Lung (tissue), 12 donors: Measurements from ENCODE around the gene FUT9. TPM values are rescaled to one million over a fixed set of nuclear protein-coding genes. Genes with fewer than 3 reads are reported as not detected.
A peak's percentile ranks its signal among the peaks of the same experiment; 100 is the strongest.

Experiments
- ATAC-seq: fragments of 200-7000 bp; cut with Tn5 transposase; one replicate; pipeline ENCODE4 v1.9.1; 2020; ENCODE audit warnings: moderate number of reproducible peaks; ENCODE audit not compliant: insufficient read depth, low FRiP score
- DNase-seq, 3 donors: peaks; one replicate each; pipeline ENCODE4 v3.0.0-alpha.2; 2013 to 2017
- H3K27ac ChIP-seq, 2 donors: one replicate each; pipeline ENCODE4 v1.5.1; 2013; ENCODE audit warnings: mild to moderate bottlenecking in 2 of 2, moderate library complexity in 2 of 2, control low read depth in 1 of 2, inconsistent platforms in 1 of 2, low read depth in 1 of 2, low read length in 1 of 2
- H3K27me3 ChIP-seq, 3 donors: one replicate each; pipeline ENCODE4 v1.5.1; 2013; ENCODE audit warnings: low read length in 2 of 3; ENCODE audit not compliant: control insufficient read depth in 3 of 3, insufficient read depth in 3 of 3
- H3K36me3 ChIP-seq, 4 donors: one replicate each; pipeline ENCODE4 v1.5.1; 2013; ENCODE audit warnings: low read length in 4 of 4, mild to moderate bottlenecking in 1 of 4, moderate library complexity in 1 of 4; ENCODE audit not compliant: control insufficient read depth in 4 of 4, insufficient read depth in 4 of 4
- H3K4me1 ChIP-seq, 5 donors: one replicate each; pipeline ENCODE4 v1.5.1; 2013; ENCODE audit warnings: low read length in 5 of 5, mild to moderate bottlenecking in 2 of 5, moderate library complexity in 1 of 5; ENCODE audit not compliant: control insufficient read depth in 5 of 5, insufficient read depth in 5 of 5
- H3K4me3 ChIP-seq: one replicate; pipeline ENCODE4 v1.5.1; 2013; ENCODE audit warnings: mild to moderate bottlenecking, control low read depth, moderate library complexity
- H3K9ac ChIP-seq, 2 donors: one replicate each; pipeline ENCODE4 v1.5.1; 2013; ENCODE audit warnings: low read length in 2 of 2, control low read depth in 1 of 2; ENCODE audit not compliant: insufficient read depth in 1 of 2
- H3K9me3 ChIP-seq, 4 donors: one replicate each; pipeline ENCODE4 v1.5.1; 2013; ENCODE audit warnings: low read length in 3 of 4, mild to moderate bottlenecking in 1 of 4, moderate library complexity in 1 of 4; ENCODE audit not compliant: control insufficient read depth in 4 of 4, insufficient read depth in 3 of 4
- CTCF ChIP-seq: IDR thresholded peaks from 2 replicates; pipeline ENCODE4 v1.5.1; 2012; ENCODE audit warnings: mild to moderate bottlenecking; ENCODE audit errors: control extremely low read depth, extremely low read depth
- WGBS, 2 donors: extraction: QIAGEN DNeasy Blood & Tissue Kit; methylation state at CpG; one replicate each; pipeline ENCODE4 v1.1.7; 2013; 5-methylcytosine and 5-hydroxymethylcytosine counted together
- polyA plus RNA-seq, 2 donors: library from polyadenylated mRNA; stranded (reverse); fragments of 200-250 nt; gene quantifications; one replicate each; pipeline ENCODE4 v1.2.1, GENCODE V29; 2013
- total RNA-seq, 2 donors: library from RNA; depleted of rRNA in 1 of 2; stranded (reverse); fragments of >200 nt in 1 of 2; gene quantifications; one replicate each; pipeline ENCODE4 v1.2.1, GENCODE V29; 2014 to 2021
- donor health status: control.
- donor health status: control.
- donor health status: Bipolar disorder and iron deficiency.
- donor health status: healthy.
- donor health status: DM: yes; HTN: yes; CAD: no.

The FUT9 gene
- total and polyA plus RNA-seq, 4 donors: under 0.01 to 0.14 TPM; not detected in 2

GRCh38 chr6:96195272-96195671 lies 179.5 kb downstream of the FUT9 start:
- WGBS, 2 donors: 91 to 92% methylated on average over 3 of the region's 3 CpGs
- ATAC-seq (no peak), DNase-seq (no peak)
- H3K9me3 ChIP-seq: peaks cover 0 to 2% (median 0%) of the 10 kb centered on the region in 4 donors
- no peaks in the 10 kb centered on the region for H3K4me1 ChIP-seq
- no peaks in the 10 kb centered on the region for H3K27me3 ChIP-seq
- H3K9ac ChIP-seq: no peak overlapping the region
- no peak overlapping the region for H3K4me3 ChIP-seq
- no peak overlapping the region for H3K27ac ChIP-seq
- no peaks in the 10 kb centered on the region for H3K36me3 ChIP-seq
- no peak for TF ChIP-seq CTCF

- Histone ChIP-seq H3K27me3 (no peaks in the 10 kb centered on the region), H3K4me1 (no peaks in the 10 kb centered on the region), H3K36me3 (no peaks in the 10 kb centered on the region), H3K9ac (no peak overlapping the region), H3K27ac (no peak overlapping the region), H3K4me3 (no peak overlapping the region), H3K9me3 (peaks cover 0 to 2% (median 0%) of the 10 kb centered on the region in 4 donors)
- WGBS, 2 donors: 43 to 64% methylated on average over 3 of the region's 3 CpGs
- DNase-seq: peak in 1 of 3 donors; percentile 3
- no peak for TF ChIP-seq CTCF
- ATAC-seq: no peak
Measured at GRCh38 chr6:96196633-96197032, 180.9 kb downstream of the FUT9 start.

DNA sequence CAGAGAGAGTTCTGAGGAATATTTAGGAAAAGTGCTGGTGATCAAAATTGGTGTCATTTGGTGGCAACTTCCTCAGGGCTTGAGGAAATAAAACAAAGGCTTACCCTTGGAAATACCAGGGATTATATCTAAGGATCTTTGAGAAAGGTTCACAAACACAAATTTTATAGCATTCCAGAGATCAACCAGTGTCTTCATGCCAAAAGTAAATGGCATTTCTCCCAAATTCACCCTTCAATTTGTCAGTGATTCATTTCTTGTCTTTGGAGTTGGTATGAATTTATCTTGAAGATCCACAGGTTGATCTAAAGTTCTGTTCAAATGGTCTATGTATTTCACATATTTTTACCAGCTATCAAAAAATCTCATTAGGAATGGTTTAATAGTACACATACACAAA lies 181.5 kb downstream of the FUT9 start:
- ATAC-seq (no peak), DNase-seq (no peak)
- Histone ChIP-seq H3K4me1 (no peaks in the 10 kb centered on the region), H3K9me3 (peaks cover 0 to 2% (median 0%) of the 10 kb centered on the region in 4 donors), H3K27ac (no peak overlapping the region), H3K4me3 (no peak overlapping the region), H3K27me3 (no peaks in the 10 kb centered on the region), H3K36me3 (no peaks in the 10 kb centered on the region), H3K9ac (no peak overlapping the region)
- no peak for TF ChIP-seq CTCF

DNA sequence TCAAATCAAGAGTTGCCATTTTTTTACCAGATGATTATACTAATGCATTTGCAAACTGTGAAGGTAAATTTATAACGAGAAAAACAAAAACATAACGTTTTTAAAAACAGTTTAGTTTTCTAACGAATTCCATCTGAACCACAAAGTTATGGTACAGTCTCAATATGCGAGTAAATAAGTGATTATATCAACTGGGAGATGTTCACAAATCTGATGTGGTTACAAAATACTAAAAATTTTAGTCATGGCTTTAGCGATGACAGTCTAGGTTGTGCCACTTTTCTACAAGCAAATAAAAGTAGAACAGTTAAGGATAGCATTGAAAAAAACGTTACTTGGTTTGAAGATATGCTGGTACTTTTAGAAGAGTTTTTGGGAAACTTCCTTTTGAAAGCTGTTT lies 186.8 kb downstream of the FUT9 start:
- ATAC-seq (no peak), DNase-seq (no peak)
- 81 to 84% methylated on average over 6 of the region's 6 CpGs for WGBS, 2 donors

More for the DNA sequence above, 186.8 kb downstream of the FUT9 start:
- no peak overlapping the region for H3K27ac ChIP-seq
- H3K4me1 ChIP-seq: no peaks in the 10 kb centered on the region
- H3K9me3 ChIP-seq: no peaks in the 10 kb centered on the region
- TF ChIP-seq CTCF: no peak
- H3K36me3 ChIP-seq: no peaks in the 10 kb centered on the region
- H3K9ac ChIP-seq: no peak overlapping the region
- H3K4me3 ChIP-seq: no peak overlapping the region
- H3K27me3 ChIP-seq: no peaks in the 10 kb centered on the region
